Esophagus mucosa (tissue), 1 donor: Measurements from ENCODE around the gene CCDC15. TPM values are rescaled to one million over a fixed set of nuclear protein-coding genes. Genes with fewer than 3 reads are reported as not detected.

Source experiments
- ATAC-seq: fragments of 200-7000 bp; cut with Tn5 transposase; one replicate; pipeline ENCODE4 v1.9.1; 2020
- total RNA-seq: library from RNA; stranded (reverse); gene quantifications from one replicate; pipeline ENCODE4 v1.2.4, GENCODE V29; 2023
- donor health status: DM: yes; HTN: yes; CAD: no.

Gene CCDC15
- total RNA-seq, 1 donor from 2014 or later, result 2.4 TPM

DNA sequence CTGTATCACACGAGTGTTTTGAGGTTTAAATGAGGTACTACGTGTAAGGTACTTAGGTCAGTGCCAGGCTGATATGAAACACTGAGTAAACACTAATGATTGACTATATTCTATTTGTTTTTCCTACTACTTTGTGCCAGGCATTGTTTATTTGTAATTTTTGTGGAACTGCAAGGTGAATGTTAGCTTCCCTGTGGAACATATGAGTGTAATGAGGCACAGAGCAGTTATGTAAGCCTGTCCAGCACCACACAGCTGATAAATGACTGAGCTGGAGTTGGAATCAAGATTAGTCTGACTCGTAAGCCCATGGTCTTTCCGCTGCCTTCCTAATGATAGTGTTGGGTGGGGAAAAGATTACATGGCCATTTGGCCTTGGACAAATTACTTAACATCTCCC is 115.0 kb downstream of the CCDC15 start:
- no peak for ATAC-seq

- ATAC-seq, result peak; percentile 24
Measured at GRCh38 chr11:125069796-125070195, 115.8 kb downstream of the CCDC15 start.

DNA sequence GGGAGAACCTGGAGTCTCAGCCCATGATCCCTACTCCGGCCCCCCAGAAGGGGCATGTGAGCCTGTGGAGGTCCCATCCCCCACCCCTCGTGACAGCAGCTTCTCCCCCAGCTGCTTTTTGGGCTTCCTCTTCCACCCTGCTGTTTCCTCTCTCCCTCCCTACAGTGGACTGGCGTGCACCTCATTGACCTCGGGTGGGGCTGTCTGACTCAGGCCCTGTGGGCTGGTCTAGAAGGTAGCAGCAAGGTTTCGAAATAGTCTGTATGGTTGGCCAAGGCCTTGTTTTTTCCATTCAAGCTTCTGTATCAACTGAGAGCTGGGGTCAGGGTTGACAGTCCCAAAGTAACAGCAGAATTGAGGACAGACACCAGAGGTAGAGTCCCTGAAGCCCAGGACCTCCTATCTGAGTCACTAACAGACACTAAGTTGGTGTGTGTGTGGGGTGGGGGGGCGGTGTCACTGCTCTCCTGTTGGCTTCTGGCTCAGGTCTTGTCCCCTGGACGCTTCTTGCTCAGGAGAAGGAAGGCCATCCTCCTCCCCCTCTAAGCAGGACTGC is 116.8 kb downstream of the CCDC15 start:
- peak; percentile 97 for ATAC-seq

DNA sequence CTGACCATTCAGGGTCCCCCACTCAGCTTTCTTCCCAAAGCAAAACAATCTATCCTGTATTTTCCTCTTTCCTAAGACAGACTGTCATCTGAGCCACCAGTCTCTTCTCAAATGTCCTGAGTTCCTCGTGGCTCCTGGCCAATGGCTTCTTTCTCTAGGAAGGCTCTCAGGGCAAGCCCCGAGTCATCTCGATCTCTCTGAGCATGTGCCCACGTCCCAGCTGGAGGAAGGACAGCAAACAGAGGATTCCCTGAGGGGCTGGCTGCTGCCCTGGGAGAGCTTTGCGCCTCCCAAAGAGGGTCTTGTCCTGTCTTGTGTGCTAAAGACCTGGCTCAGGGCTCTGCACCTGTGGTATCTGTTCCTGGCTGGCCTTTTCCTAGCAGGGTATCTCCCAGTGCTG is 117.4 kb downstream of the CCDC15 start:
- no peak for ATAC-seq

GRCh38 chr11:125071846-125072217 is 117.8 kb downstream of the CCDC15 start:
- ATAC-seq, result no peak

DNA sequence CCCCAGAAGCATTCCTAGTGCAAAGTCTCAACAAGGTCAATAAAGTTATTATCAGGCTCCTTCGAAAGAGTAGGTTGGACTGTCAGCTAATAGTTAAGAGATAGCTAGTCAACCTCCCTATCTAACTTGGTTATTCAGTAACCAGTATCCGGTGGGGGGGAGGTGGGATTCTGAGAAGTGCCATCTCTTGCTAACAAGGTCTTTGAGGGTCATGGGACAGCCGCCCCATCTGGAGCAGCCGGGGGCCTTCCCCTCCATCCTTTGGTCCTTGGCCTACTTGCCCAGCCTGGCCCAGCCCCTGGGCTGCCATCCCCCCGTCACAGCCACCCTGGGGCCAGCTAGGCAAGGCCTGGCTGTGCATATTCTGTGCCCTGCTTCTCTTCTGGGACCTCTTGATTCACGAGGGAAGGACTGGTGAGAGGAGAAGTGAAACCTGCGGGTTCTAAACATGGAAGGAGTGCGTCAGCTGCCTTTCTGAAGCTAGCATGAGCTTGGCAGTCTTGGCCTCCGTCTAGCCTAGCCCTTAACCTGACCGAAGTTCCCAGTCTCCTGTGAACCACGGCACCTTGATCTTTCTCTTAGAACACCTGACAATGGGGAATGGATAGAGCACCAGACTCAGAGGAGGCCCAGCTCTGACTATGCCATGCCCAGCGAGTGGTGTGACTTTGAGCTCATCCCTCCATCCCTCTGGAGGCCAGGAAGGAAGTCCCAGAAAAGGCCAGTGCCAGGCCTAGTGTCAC is 118.4 kb downstream of the CCDC15 start:
- ATAC-seq, result no peak

GRCh38 chr11:125072961-125073590 is 119.1 kb downstream of the CCDC15 start:
- ATAC-seq, result no peak

GRCh38 chr11:125073616-125074483 is 119.8 kb downstream of the CCDC15 start:
- no peak for ATAC-seq

DNA sequence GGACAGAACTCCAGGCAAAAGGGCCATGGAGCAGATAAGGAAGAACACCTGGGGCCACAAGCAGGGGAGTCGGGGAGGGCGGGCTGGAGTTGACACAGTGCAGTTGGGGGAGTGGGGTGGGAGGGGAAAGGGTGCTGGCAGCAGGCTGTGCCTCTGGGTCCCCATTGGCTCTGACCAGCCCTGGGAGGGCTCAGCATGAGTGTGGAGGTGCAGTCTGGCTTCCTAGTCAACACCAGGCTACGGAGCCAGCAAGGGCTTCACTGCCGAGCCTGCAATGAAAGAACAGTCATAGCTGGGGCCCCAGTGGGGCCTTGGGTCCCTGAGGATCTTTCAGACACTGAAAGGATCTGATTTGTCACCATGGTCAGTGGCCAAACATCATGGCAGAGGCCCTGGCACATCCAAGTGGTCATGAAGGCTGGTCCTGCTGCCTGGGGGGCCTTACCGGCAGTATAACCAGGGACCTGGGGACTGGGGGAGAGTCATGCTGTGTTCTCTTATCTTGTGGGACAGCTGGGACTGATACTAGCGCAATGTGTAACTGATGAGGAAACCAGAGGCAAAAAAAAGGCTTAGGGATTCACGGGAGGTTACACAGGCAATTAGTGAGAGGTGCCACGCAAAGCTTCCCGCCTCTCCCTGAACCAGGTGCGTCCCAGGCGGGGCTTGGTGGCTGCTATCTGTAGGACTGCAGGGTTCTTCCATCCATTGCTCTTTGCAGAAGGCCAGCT is 120.7 kb downstream of the CCDC15 start:
- ATAC-seq, result no peak

- ATAC-seq, result no peak
Measured at GRCh38 chr11:125075242-125075625, 121.2 kb downstream of the CCDC15 start.

- peak; percentile 93 for ATAC-seq
Measured at GRCh38 chr11:125075900-125076317, 121.9 kb downstream of the CCDC15 start.

- no peak for ATAC-seq
Measured at GRCh38 chr11:125076378-125076945, 122.5 kb downstream of the CCDC15 start.

GRCh38 chr11:125078016-125078415 is 124.0 kb downstream of the CCDC15 start:
- ATAC-seq, result no peak

- ATAC-seq, result no peak
Measured at GRCh38 chr11:125078516-125079140, 124.6 kb downstream of the CCDC15 start.

DNA sequence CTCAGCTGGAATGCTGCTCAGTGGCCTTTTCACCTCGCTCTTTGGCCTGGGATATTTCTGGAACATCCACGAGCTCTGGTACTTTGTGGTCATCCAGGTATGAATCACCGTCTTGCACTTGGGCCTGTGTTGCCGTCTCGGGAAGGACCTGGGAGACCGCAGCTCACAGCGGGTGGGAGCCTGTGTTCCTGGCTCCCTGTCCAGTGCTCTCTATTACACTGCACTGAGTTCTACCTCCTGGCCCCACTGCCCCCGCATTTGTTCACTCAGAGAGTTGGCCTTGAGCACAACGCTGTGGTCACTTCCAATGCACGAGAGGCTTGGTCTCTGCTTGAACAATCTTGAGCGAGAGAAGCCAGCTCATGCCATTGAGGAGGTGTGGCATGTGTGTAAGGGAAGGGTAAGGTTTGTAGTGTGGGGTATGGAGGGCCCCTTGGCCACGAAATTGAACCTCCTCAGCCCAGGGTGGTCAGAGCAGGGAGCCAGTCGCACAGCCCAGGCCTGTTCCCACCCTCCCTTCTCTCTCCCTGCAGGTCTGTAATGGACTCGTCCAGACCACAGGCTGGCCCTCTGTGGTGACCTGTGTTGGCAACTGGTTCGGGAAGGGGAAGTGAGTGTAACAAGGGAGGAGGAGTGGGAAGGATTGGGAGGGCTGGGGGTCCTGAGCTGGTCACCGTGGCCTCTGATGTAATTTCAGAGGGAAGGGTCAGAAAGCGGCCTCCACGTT is 125.3 kb downstream of the CCDC15 start:
- ATAC-seq, result no peak

GRCh38 chr11:125079878-125080530 is 126.0 kb downstream of the CCDC15 start:
- no peak for ATAC-seq

DNA sequence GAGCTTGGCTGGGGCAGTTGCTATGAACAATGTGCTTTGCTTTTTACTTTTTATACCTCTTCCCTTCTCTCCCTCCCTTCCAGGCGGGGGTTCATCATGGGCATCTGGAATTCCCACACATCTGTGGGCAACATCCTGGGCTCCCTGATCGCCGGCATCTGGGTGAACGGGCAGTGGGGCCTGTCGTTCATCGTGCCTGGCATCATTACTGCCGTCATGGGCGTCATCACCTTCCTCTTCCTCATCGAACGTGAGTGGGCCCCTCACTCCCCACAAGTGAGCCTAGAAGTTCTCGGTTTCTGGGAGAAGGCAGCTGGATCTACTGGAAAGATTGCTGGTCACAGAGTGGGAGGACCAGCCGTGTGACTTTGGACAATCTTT is 126.5 kb downstream of the CCDC15 start:
- no peak for ATAC-seq

- no peak for ATAC-seq
Measured at GRCh38 chr11:125081098-125081798, 127.2 kb downstream of the CCDC15 start.

DNA sequence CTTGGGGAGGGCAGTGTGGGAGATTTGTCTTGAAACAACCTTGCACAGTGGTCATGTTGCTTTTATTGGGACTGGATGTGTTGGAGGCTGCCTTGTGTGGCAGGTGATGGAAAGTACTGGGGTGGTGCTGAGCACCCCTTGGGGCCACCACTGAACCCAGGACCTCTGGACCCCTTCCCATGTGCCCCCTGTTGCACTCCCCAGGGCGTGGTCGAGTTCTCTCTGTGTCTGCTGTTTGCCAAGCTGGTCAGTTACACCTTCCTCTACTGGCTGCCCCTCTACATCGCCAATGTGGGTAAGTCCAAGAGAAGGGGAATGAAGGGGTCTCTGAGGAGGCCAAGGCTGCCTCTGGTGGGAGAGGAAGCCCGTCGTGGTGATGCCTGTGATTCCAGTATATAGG is 128.0 kb downstream of the CCDC15 start:
- no peak for ATAC-seq
